Keratinocyte (primary cell): ENCODE data around the gene TFAP2D.

ENCODE experiments used
- EZH2 ChIP-seq: IDR thresholded peaks from one replicate; pipeline ENCODE4 v1.6.1; 2012; ENCODE audit warnings: inconsistent platforms, mild to moderate bottlenecking, low read length, moderate library complexity
- TF ChIP-seq, protein P1 (sequence below), 3 experiments: IDR thresholded peaks in 1 of 3; conservative IDR thresholded peaks in 1 of 3; optimal IDR thresholded peaks in 1 of 3; 2 replicates in 2 of 3; 3 replicates in 1 of 3; pipeline versions ENCODE3 to v1.5.1; 2011; ENCODE audit warnings: low read length in 3 of 3, mild to moderate bottlenecking in 3 of 3, moderate library complexity in 2 of 3, control low read depth in 1 of 3, inconsistent platforms in 1 of 3; ENCODE audit not compliant: insufficient read depth in 2 of 3; ENCODE audit errors: extremely low read depth in 1 of 3

GRCh38 chr6:50817646-50817950, 104.3 kb downstream of the TFAP2D start:
- TF ChIP-seq, protein P1, sequence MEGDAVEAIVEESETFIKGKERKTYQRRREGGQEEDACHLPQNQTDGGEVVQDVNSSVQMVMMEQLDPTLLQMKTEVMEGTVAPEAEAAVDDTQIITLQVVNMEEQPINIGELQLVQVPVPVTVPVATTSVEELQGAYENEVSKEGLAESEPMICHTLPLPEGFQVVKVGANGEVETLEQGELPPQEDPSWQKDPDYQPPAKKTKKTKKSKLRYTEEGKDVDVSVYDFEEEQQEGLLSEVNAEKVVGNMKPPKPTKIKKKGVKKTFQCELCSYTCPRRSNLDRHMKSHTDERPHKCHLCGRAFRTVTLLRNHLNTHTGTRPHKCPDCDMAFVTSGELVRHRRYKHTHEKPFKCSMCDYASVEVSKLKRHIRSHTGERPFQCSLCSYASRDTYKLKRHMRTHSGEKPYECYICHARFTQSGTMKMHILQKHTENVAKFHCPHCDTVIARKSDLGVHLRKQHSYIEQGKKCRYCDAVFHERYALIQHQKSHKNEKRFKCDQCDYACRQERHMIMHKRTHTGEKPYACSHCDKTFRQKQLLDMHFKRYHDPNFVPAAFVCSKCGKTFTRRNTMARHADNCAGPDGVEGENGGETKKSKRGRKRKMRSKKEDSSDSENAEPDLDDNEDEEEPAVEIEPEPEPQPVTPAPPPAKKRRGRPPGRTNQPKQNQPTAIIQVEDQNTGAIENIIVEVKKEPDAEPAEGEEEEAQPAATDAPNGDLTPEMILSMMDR (optimal IDR thresholded peaks at IDR 0.05 in 1 of 3, IDR thresholded peaks at IDR 0.05 in 1 of 3, conservative IDR thresholded peaks at IDR 0.05 in 1 of 3; ENCODE audit: extremely low read depth in 1 of 3, insufficient read depth in 2 of 3, low read length in 3 of 3) = no peak
- no peak for TF ChIP-seq EZH2
